Endothelial cell (in vitro differentiated cells): ENCODE data around the gene TIMM10. TPM values are rescaled to one million over a fixed set of nuclear protein-coding genes. Genes with fewer than 3 reads are reported as not detected.

Experiments
- DNase-seq: peaks from one replicate; pipeline ENCODE4 v3.0.0; 2021; ENCODE audit warnings: low spot score
- H3K27ac Mint-ChIP-seq: one replicate; pipeline ENCODE4 v1.8.0; 2021; ENCODE audit warnings: mixed read lengths, inconsistent platforms; ENCODE audit not compliant: unreplicated experiment
- H3K27me3 Mint-ChIP-seq: one replicate; pipeline ENCODE4 v1.8.0; 2021; ENCODE audit warnings: mild to moderate bottlenecking, moderate library complexity, mixed read lengths, inconsistent platforms; ENCODE audit not compliant: unreplicated experiment
- H3K36me3 Mint-ChIP-seq: one replicate; pipeline ENCODE4 v1.8.0; 2021; ENCODE audit warnings: mild to moderate bottlenecking, low read depth, mixed read lengths, inconsistent platforms; ENCODE audit not compliant: unreplicated experiment
- H3K4me1 Mint-ChIP-seq: one replicate; pipeline ENCODE4 v1.8.0; 2021; ENCODE audit warnings: mild to moderate bottlenecking, mixed read lengths, inconsistent platforms; ENCODE audit not compliant: unreplicated experiment
- H3K4me3 Mint-ChIP-seq: one replicate; pipeline ENCODE4 v1.8.0; 2021; ENCODE audit warnings: mild to moderate bottlenecking, mixed read lengths, inconsistent platforms; ENCODE audit not compliant: unreplicated experiment
- H3K9me3 Mint-ChIP-seq: one replicate; pipeline ENCODE4 v1.8.0; 2021; ENCODE audit warnings: mixed read lengths, inconsistent platforms; ENCODE audit not compliant: unreplicated experiment
- long read RNA-seq: library from polyadenylated mRNA; unstranded; transcript quantifications from one replicate; pipeline ENCODE4 v2.0.0, GENCODE V29; 2020; ENCODE audit not compliant: unreplicated experiment
- total RNA-seq: library from RNA; stranded (reverse); fragmentation: NEBNext Ultra II Directional; extraction: Animal tissue kit (Norgen Biotek cat#: 25700); gene quantifications from one replicate; pipeline ENCODE4 v1.2.1, GENCODE V29; 2021; ENCODE audit not compliant: unreplicated experiment
- TF ChIP-seq, protein P1 (sequence below): fragments of 200-600 bp; sonication (generic); IDR thresholded peaks from one replicate; pipeline ENCODE4 v1.5.0; 2021; ENCODE audit warnings: antibody characterized with exemption; ENCODE audit not compliant: unreplicated experiment

TIMM10 gene, protein sequence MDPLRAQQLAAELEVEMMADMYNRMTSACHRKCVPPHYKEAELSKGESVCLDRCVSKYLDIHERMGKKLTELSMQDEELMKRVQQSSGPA
- 60.2 TPM for total RNA-seq
- long read RNA-seq, transcript TIMM10-201 (3 exons, 680 nt): major isoform, 34 of 36 reads
- long read RNA-seq, partial matches to known transcripts: 0 of 36 reads
- long read RNA-seq, other reads (novel, unspliced or antisense): 0 of 36 reads

DNA sequence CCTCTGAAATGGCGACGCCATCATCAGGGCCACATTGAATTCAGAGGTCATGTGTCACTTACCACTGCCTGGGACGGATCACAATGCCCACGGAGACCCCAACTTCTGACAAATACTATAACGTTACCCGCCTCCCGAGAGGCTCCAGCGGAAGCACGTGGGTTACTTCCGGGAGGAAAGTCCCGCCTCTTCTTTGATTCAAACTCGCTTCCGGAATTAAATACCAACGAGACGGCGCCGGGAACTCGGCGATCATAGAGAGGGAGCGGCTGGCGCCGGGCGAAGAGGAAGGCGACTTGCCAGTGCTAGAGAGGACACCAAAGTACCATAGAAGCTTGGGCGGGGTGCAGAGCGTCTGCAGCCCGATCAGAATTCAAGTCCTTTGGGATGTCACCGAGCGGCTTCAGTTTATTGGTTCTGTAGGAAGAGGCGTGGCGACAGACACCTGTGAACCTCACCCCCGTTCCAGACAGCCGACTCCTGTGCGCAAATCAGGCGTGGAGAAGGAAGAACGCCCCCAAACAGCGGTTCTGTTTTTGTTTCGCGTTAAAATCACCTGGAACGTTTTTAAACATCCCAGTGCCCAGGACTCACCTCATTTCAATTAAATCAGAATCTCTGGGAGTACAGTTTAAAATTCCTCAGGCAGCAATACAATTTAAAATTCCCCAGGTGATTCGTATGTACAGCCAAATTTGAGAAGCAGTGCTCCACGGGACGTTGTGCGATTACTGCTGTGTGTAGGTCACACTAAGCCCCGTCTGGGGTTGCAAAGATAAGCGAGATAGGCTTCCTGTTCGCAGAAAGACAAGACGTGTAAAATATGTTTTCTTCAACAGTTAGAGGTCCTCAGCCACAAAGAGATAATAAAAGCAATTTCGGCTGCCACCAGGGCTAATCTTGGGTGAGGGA, at the start of gene TIMM10:
TSS of gene TIMM10 (minus strand) at position 159 of the 912 bp plus-strand sequence. CDS start 565 bp downstream, outside the sequence.
- Mint-ChIP-seq H3K27ac (peak within 1 kb of the TSS; percentile 76), H3K4me3 (peak within 1 kb of the TSS; percentile 94)
- TF ChIP-seq, protein P1, sequence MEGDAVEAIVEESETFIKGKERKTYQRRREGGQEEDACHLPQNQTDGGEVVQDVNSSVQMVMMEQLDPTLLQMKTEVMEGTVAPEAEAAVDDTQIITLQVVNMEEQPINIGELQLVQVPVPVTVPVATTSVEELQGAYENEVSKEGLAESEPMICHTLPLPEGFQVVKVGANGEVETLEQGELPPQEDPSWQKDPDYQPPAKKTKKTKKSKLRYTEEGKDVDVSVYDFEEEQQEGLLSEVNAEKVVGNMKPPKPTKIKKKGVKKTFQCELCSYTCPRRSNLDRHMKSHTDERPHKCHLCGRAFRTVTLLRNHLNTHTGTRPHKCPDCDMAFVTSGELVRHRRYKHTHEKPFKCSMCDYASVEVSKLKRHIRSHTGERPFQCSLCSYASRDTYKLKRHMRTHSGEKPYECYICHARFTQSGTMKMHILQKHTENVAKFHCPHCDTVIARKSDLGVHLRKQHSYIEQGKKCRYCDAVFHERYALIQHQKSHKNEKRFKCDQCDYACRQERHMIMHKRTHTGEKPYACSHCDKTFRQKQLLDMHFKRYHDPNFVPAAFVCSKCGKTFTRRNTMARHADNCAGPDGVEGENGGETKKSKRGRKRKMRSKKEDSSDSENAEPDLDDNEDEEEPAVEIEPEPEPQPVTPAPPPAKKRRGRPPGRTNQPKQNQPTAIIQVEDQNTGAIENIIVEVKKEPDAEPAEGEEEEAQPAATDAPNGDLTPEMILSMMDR: no peak

DNA sequence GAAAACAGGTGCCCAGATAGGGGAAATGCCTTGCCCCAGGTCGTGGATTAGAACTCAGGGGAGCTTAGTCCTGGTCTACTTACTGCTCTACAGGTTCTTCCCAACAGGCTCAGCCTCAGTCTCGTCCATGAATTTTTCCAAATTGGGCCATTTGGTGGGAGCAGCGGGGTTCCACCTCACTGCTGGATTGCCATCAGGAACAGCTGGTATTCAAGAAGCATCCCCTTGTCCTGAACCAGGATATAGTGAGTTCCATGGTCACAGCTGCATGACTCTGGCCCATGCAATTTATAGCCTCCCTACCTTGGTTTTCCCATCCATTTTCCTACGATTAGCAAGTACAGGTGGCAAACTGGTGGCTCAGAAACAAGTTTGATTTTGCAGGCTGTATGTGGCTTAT, 43.5 kb upstream of the TIMM10 start:
- H3K27ac Mint-ChIP-seq: no peak overlapping the region
- TF ChIP-seq, protein P1: no peak
- H3K4me1 Mint-ChIP-seq: peaks cover 16% of the 10 kb centered on the region
- no peaks in the 10 kb centered on the region for H3K36me3 Mint-ChIP-seq
- no peaks in the 10 kb centered on the region for H3K27me3 Mint-ChIP-seq
- no peak for DNase-seq
- no peaks in the 10 kb centered on the region for H3K9me3 Mint-ChIP-seq
- no peak overlapping the region for H3K4me3 Mint-ChIP-seq

More for the DNA sequence above, at the start of gene TIMM10:
- DNase-seq: peak; percentile 84
- Mint-ChIP-seq H3K36me3 (peaks cover 7% of the 10 kb centered on the region), H3K27me3 (peaks cover 5% of the 10 kb centered on the region), H3K9me3 (no peaks in the 10 kb centered on the region), H3K4me1 (peaks cover 20% of the 10 kb centered on the region)

DNA sequence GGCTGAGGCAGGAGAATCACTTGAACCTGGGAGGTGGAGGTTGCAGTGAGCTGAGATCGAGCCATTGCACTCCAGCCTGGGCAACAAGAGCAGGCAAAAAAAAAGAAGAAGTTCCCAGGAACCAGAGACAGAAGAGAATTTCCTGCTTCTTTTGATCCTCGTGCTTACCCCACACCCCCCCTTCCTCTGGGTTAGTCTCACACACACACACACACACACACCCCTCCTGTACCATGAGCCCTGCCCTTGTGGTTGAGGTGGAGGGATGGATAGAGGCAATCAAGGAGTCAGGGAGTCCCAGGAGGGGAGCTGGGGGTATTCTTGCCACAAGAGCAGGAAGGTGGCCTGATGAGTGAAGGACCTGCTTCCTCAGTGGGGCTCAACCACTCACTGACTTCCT, 41.1 kb upstream of the TIMM10 start:
- H3K4me1 Mint-ChIP-seq: peaks cover 28% of the 10 kb centered on the region
- peak overlapping the region; percentile 21 for H3K4me3 Mint-ChIP-seq
- DNase-seq: no peak
- no peak overlapping the region for H3K27ac Mint-ChIP-seq
- H3K27me3 Mint-ChIP-seq: peaks cover 6% of the 10 kb centered on the region
- H3K36me3 Mint-ChIP-seq: no peaks in the 10 kb centered on the region
- TF ChIP-seq, protein P1: no peak
- no peaks in the 10 kb centered on the region for H3K9me3 Mint-ChIP-seq

DNA sequence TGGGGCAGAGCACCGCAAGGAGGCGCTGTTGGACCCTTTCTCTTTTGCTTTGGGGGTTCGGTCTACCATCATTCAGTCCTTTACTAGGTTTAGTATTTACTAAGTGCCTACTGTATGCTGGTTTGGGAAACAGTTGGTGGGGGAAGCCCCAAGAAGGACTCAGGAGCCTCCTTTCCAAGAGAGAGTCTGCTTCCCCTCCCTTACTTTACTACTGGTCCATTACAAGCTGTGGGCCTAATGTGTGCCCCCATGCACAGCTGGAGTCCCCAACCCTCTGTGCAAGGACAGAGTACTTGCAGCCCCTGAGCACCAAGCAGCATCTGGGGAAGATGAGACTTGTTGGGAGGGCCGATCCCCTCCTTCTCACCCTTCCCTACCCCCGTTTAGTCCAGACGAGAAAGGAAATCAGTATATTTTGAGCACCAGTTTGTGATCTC, 37.8 kb upstream of the TIMM10 start:
- H3K4me1 Mint-ChIP-seq: peaks cover 38% of the 10 kb centered on the region
- peak overlapping the region; percentile 94 for H3K4me3 Mint-ChIP-seq
- no peaks in the 10 kb centered on the region for H3K9me3 Mint-ChIP-seq
- H3K27me3 Mint-ChIP-seq: peaks cover 6% of the 10 kb centered on the region
- H3K27ac Mint-ChIP-seq: peak overlapping the region; percentile 67
- H3K36me3 Mint-ChIP-seq: no peaks in the 10 kb centered on the region
- DNase-seq: no peak
- TF ChIP-seq, protein P1: peak; percentile 84
